BJ (cell line): ENCODE results near the gene STRADA. TPM values are rescaled to one million over a fixed set of nuclear protein-coding genes. Genes with fewer than 3 reads are reported as not detected.
"Not testable (repeated sequence)": the region's sequence is repeated elsewhere in the genome, so short reads cannot be mapped to it uniquely, and the experiment has no call there.

Experiments used
- CTCF ChIA-PET: fragments of 350-600 bp; formaldehyde crosslinking; extraction: SDS; loops from one replicate; lab custom pipeline; 2021; ENCODE audit warnings: antibody characterized with exemption, inconsistent platforms; lab: Yijun Ruan, JAX
- POLR2A ChIA-PET: fragments of 300-600 bp; sonication (Branson Sonifier 250); formaldehyde crosslinking; extraction: SDS; loops from one replicate; lab custom pipeline; 2021; ENCODE audit warnings: antibody characterized with exemption; lab: Charles Lee
- DNase-seq: peaks from one replicate; pipeline ENCODE4 v3.0.0-alpha.2; 2011; ENCODE audit warnings: low read depth
- H3K27me3 ChIP-seq: 2 replicates; pipeline ENCODE4 v1.6.0; 2011; ENCODE audit warnings: low read length; ENCODE audit not compliant: control insufficient read depth, insufficient read depth
- H3K36me3 ChIP-seq: 2 replicates; pipeline ENCODE4 v1.5.1; 2011; ENCODE audit warnings: low read length; ENCODE audit not compliant: control insufficient read depth, insufficient read depth
- H3K4me3 ChIP-seq: 2 replicates; pipeline ENCODE4 v1.5.1; 2011; ENCODE audit warnings: low read depth, mild to moderate bottlenecking, control low read depth, low read length
- CTCF ChIP-seq: IDR thresholded peaks from 2 replicates; pipeline ENCODE4 v1.5.1; 2011; ENCODE audit warnings: low read depth, mild to moderate bottlenecking, control low read depth, inconsistent platforms, low read length, moderate library complexity; ENCODE audit not compliant: insufficient read depth
- polyA plus RNA-seq: library from polyadenylated mRNA; depleted of rRNA; stranded (reverse); fragments of >200 nt; gene quantifications from 2 replicates; pipeline ENCODE4 v1.2.3, GENCODE V29; 2011

STRADA gene
- polyA plus RNA-seq, 1 experiment = 30.9 TPM

DNA sequence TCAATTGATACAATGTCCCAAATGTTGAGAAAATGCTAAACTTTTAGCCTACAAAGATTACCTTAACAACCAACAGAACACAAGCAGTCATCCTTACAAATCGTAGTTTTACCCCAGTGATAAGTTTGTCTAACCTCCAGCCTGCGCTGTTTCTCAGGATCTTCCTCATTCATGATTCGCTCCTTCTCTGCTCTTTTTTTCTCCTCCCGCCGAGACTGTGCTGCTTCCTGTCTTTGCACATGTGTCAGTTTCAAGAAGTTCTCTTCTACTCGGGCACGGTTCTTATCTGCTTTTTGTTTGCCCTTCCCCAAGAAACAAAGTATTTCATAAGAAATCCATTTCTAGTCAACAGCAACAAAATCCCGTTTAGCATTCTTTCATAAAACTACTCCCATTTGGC lies 10.2 kb upstream of the STRADA start:
- H3K4me3 ChIP-seq = no peak overlapping the region
- peaks cover 15% of the 10 kb centered on the region for H3K36me3 ChIP-seq
- ChIA-PET POLR2A (no interaction called here), CTCF (no interaction called here)
- no peaks in the 10 kb centered on the region for H3K27me3 ChIP-seq
- DNase-seq = no peak
- no peak for TF ChIP-seq CTCF

DNA sequence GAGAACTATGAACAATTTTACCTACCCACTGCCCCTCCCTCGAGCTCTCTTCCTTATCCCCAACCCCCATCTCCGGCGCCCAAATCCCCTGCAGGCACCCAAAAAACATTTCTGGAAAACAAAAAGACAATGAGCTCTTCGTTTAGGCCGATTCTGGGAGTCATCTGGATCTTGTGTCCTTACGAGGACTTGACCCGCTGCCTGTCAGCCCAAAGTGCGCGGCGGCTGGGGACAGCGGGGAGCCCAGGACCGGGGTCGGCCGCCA lies 524 bp downstream of the STRADA start:
- CTCF ChIA-PET = interaction anchor here (1.2 kb wide), 1 partner anchor 33 kb away, joined by 3 read pairs; the partner anchor contains the start of gene DDX42
- TF ChIP-seq CTCF = no peak
- POLR2A ChIA-PET = no interaction called here

GRCh38 chr17:63740464-63741142 lies 996 bp downstream of the STRADA start:
- Histone ChIP-seq H3K27me3 (no peaks in the 10 kb centered on the region), H3K4me3 (peak overlapping the region; percentile 97), H3K36me3 (peaks cover 2% of the 10 kb centered on the region; the same call in 1 of the 2 replicates)
- DNase-seq = no peak
- ChIA-PET POLR2A (no interaction called here), CTCF (interaction anchor here (1.2 to 1.7 kb wide), 2 partner anchors 14 to 33 kb away, joined by 3 read pairs; partner anchors contain the start of gene DDX42)
- no peak for TF ChIP-seq CTCF

More for the DNA sequence above, 524 bp downstream of the STRADA start:
- H3K27me3 ChIP-seq = no peaks in the 10 kb centered on the region
- peak overlapping the region; percentile 97 for H3K4me3 ChIP-seq
- no peak for DNase-seq
- peaks cover 3% of the 10 kb centered on the region; the same call in 1 of the 2 replicates for H3K36me3 ChIP-seq

DNA sequence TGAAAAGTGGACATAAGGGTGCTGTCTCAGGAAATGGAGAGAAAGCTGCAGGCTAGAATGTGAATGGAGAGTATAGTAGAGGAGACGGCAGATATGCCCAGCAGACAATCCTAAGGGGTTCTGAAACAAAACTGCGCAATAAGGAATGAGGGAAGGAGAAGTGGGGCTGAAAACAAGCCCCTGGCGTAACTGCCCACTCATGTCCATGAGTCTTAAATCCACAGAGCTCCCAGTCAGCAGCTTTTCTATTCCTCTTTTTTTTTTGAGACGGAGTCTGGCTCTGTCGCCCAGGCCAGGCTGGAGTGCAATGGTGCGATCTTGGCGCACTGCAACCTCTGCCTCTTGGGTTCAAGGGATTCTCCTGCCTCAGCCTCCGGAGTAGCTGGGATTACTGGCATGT lies 5.9 kb downstream of the STRADA start:
- H3K27me3 ChIP-seq = no peaks in the 10 kb centered on the region
- ChIA-PET CTCF (no interaction called here), POLR2A (no interaction called here)
- H3K4me3 ChIP-seq = no peak overlapping the region
- no peak for TF ChIP-seq CTCF
- H3K36me3 ChIP-seq = no peaks in the 10 kb centered on the region
- no peak for DNase-seq

- H3K4me3 ChIP-seq = no peak overlapping the region
- no peak for TF ChIP-seq CTCF
- POLR2A ChIA-PET = no interaction called here
These were observed 19.2 kb downstream of the STRADA start for GRCh38 chr17:63722403-63722802.

DNA sequence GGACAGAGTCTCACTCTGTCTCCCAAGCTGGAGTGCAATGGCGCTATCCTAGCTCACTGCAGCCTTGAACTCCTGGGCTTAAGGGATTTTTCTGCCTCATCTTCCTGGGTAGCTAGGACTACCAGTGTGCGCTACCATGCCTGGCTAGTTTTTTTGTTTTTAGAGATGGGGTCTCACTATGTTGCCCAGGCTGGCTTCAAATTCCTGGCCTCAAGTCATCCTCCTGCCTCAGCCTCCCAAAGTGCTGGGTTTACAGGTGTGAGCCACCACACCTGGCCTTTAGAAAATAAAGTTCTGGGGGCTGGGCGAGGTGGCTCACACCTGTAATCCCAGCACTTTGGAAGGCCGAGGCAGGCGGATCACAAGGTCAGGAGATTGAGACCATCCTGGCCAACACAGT lies 21.4 kb downstream of the STRADA start:
- DNase-seq, H3K36me3 ChIP-seq, H3K27me3 ChIP-seq, POLR2A ChIA-PET, H3K4me3 ChIP-seq: not testable (repeated sequence)
- CTCF ChIA-PET = interaction anchor here (0.6 to 2.3 kb wide), 2 partner anchors 10 to 143 kb away, joined by 3 to 10 read pairs; no protein-coding TSS in a partner anchor

More at GRCh38 chr17:63722403-63722802, 19.2 kb downstream of the STRADA start:
- no peak for DNase-seq
- H3K27me3 ChIP-seq = no peaks in the 10 kb centered on the region
- CTCF ChIA-PET = no interaction called here
- H3K36me3 ChIP-seq = no peaks in the 10 kb centered on the region
